ENCODE measurements around the gene COL4A2. TPM values are rescaled to one million over a fixed set of nuclear protein-coding genes. Genes with fewer than 3 reads are reported as not detected.
"Not testable (repeated sequence)": the region's sequence is repeated elsewhere in the genome, so short reads cannot be mapped to it uniquely, and the experiment has no call there.

Gene COL4A2
- total RNA-seq, 1 donor from 2014 or later: 785 TPM

GRCh38 chr13:110440946-110441731 is 134.1 kb downstream of the COL4A2 start:
- no peak for DNase-seq

- DNase-seq: no peak
These were observed 136.0 kb downstream of the COL4A2 start for GRCh38 chr13:110442930-110443621.

- no peak for DNase-seq
These were observed 136.6 kb downstream of the COL4A2 start for GRCh38 chr13:110443622-110444225.

GRCh38 chr13:110444226-110444653 is 137.2 kb downstream of the COL4A2 start:
- peak; percentile 56 for DNase-seq

- no peak for DNase-seq
These were observed 138.1 kb downstream of the COL4A2 start for GRCh38 chr13:110445183-110445582.

- DNase-seq: no peak
These were observed 138.9 kb downstream of the COL4A2 start for GRCh38 chr13:110445722-110446574.

GRCh38 chr13:110446575-110446890 is 139.4 kb downstream of the COL4A2 start:
- no peak for DNase-seq

- DNase-seq: peak; percentile 56
These were observed 140.0 kb downstream of the COL4A2 start for GRCh38 chr13:110447058-110447511.

GRCh38 chr13:110447801-110448200 is 140.7 kb downstream of the COL4A2 start:
- no peak for DNase-seq

- DNase-seq: no peak
These were observed 141.1 kb downstream of the COL4A2 start for GRCh38 chr13:110448230-110448629.

GRCh38 chr13:110448677-110449076 is 141.6 kb downstream of the COL4A2 start:
- no peak for DNase-seq

- DNase-seq: no peak
These were observed 142.3 kb downstream of the COL4A2 start for GRCh38 chr13:110449219-110450015.

GRCh38 chr13:110450016-110450900 is 143.2 kb downstream of the COL4A2 start:
- no peak for DNase-seq

GRCh38 chr13:110450941-110451730 is 144.1 kb downstream of the COL4A2 start:
- DNase-seq: no peak

GRCh38 chr13:110453091-110453490 is 146.0 kb downstream of the COL4A2 start:
- DNase-seq: not testable (repeated sequence)

- DNase-seq: no peak
These were observed 146.7 kb downstream of the COL4A2 start for GRCh38 chr13:110453797-110454196.

- DNase-seq: no peak
These were observed 147.3 kb downstream of the COL4A2 start for GRCh38 chr13:110454227-110454859.

- no peak for DNase-seq
These were observed 147.9 kb downstream of the COL4A2 start for GRCh38 chr13:110454956-110455355.

GRCh38 chr13:110455444-110455843 is 148.4 kb downstream of the COL4A2 start:
- no peak for DNase-seq
